ENCODE results near the gene SHISA5.
"Not testable (repeated sequence)": the region's sequence is repeated elsewhere in the genome, so short reads cannot be mapped to it uniquely, and the experiment has no call there.

Gene SHISA5

DNA sequence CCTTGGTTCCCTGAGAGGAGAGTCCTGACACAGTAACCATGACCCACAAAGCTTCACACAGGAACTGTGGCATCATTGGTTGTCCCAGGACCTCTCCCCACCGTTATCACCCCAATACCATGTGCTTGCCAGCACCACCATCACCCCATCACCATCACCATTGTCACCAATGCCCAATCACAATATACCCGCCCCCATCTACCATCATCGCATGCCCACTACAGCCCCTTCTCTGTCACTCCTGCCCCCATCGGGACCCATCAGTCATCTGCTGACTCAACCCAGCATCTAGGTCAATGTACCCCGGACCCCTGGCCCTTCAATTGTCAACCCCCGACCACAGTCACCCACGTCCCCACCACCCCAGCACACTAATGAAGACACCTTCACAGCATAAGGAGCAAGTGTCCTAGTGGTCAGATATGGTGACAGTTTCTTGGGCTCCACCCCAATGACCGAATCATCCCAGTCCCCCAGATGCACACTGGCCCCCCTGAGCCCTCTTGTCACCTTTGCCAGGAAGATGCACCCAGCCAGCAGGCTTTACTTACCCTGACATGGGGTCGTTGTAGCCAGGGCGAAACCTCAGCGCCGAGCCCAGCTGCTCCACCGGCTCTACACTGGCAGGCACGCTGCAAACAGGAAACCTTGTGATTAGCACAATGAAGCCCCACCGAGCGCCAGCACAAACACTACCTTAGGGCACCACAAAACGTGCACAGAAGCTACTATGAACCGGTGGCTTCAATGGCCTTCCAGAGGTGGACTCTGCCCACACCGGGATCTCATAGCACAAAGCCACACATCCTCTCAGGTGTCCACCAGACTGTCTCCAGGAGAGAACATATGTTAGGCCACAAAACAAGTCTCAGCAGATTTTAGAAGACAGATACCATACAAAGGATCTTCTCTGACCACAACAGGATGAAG is 25.1 kb downstream of the SHISA5 start:
- in situ Hi-C loops (cut with MboI; ENCODE audit: low sequenced_read_pairs) = no loop called here

DNA sequence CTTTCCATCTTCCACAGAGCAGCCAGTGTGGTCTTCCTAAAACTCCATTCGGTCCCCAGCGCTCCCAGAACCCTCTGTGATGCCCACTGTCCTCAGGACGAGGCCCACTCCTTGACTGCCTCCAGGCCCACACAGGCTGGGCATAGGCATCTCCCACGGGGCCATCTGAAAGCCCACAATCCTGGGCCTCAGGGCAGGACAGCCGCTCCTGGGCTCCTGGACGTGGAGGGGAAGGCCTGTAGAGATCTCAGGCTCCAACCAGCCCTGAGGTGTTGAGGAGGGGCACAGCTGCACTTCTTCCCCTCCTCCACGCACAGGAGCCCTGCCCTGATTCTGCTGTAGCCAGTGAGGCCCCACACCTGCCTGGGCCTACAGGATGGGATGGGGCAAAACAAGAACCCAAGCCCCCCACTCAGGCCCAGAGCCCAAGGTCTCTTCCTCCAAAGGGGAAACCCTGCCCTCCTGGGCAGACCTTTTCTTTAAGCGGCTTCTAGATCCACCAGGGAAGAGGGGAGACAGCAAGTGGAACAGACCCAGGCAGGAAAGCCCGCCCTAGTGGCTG is 25.9 kb downstream of the SHISA5 start:
- in situ Hi-C loops (cut with MboI; ENCODE audit: low sequenced_read_pairs) = no loop called here

DNA sequence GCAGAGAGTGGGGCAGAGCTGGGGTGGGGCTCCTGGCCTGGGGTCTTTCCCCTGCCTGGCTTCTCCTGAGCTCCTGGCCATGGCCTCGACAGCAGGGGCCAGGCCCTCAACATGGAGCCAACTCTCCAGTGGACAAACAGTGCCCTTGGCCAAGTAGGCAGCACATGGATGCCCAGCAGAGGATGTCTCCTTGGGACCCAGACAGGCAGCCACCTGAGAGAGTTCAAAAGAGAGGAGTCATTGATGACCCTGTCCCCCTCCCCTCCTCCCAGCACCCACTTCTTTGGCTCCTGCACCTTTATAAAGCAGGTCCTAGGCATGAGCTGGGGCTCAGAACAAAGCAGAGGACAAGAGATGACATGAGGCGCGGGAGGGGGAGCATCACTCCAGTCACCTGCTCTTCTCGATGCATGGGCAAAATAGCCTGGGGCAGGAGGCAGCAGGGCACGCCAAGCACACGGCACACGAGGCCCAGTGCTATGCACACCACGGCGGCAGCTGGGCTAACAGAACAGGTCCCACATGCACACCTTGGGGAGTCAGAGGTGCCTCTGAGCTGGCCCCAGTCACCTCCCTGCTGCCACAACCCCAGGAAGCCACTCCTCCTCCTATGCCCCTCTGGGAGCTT is 27.4 kb downstream of the SHISA5 start:
- in situ Hi-C loops (cut with MboI; ENCODE audit: low sequenced_read_pairs) = no loop called here

DNA sequence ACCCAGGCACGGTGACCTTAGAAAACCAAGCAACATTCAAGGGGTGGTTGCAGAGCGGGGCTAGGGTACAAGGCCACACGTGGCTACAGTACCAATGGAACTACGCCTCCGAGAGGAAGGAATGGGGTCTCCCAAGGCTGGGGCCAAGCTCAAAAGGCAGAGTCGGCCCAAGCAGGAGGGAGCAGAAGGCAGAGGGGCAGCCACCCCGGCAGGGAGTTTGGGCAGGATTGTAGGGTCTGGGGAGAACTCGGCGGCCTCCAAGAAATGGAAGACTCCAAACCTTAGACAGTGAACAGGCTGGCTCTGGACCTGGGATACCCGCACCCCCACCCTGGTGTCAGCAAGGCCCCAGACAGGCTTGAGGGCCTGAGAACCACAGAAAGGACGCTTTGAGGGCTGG is 28.8 kb downstream of the SHISA5 start:
- in situ Hi-C loops (cut with MboI; ENCODE audit: low sequenced_read_pairs) = no loop called here

DNA sequence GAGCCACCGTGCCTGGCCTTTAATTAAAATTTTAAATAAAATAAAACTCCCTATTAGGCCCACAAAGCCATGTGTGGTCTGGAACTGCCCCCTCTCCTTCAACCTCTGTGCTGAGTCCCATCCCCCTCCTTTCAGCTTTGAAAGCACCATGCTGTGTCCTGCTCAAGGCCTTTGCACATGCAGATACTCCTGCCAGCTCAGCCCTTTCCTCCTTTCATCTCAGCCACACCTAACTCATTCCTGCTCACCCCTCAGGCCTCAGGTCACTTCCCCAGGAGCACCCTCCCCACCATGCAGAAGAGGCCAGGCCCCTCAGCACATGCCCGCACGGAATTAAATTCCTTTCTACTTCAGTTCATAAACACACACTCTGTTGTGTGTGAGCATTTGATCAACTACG is 29.4 kb downstream of the SHISA5 start:
- in situ Hi-C loops (cut with MboI; ENCODE audit: low sequenced_read_pairs) = no loop called here

DNA sequence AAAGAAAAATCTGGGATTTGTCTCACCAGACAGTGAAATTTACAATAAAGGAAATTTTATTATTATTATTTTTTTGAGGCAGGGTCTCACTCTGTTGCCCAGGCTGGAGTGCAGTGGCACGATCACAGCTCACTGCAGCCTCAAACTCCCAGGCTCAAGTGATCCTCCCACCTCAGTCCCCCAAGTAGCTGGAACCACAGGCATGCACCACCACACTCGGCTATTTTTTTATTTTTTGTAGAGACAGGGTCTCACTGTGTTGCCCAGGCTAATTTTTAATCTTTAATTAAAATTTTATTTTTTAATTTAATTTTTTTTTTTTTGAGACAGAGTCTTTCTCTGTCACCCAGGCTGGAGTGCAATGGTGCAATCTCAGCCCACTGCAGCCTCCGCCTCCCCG is 29.9 kb downstream of the SHISA5 start:
- in situ Hi-C loops (cut with MboI; ENCODE audit: low sequenced_read_pairs) = not testable (repeated sequence)

DNA sequence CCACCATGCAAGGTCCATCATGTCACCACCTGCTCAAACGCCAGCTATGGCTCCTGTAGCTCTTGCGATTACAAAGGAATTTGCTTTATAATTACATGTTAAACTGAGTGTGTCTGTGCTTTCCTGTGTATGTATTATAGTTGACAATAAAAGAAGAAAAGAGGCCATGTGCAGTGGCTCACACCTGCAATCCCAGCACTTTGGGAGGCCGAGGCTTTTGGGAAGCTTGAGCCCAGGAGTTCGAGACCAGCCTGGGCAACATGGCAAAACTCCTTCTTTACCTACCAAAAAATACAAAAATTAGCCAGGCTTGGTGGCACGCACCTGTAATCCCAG is 30.4 kb downstream of the SHISA5 start:
- in situ Hi-C loops (cut with MboI; ENCODE audit: low sequenced_read_pairs) = no loop called here

DNA sequence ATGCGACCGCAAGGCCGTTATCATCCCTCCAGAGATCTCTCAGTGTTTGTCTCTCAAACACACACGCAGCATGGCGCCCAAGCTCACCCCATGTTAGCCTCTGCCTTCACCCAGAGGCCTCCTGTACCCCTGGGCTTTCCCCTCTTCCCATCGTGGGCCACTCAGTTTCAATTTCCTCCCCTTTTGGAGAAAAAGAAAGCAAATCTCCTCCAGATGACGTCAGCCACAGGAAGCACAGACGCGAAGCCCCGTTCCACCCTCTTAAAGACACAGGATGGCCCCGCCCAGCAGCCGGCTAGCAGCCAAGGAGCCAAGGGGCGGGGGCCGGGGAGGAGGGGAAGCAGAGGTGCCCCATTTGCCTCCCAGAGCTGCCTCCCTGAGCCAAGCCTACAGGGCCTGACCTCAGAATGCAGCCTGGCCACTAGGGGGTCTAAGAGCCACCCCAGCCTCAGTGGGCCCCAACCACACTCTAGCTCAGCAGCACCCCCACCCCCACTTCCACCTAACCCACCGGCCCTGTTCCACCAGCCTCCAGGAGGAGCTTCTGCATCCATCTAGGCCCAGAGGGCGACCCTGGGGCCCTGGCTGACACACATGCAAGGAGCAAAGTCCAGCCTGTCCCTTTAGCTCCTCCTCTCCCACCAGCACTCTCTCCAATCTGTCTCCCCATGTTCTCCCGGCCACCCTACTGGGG is 30.9 kb downstream of the SHISA5 start:
- in situ Hi-C loops (cut with MboI; ENCODE audit: low sequenced_read_pairs) = no loop called here

DNA sequence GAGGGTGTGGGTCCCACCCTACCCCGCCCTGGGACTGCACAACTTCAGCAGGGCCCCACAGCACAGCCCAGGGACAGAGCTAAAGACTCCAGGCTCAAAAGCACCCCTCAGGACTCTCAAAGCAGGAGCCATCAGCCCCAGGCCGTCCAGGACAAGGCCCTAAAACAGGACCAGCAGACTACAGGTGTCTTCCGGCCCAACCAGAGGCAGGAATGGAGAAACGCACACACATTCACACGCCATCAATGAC is 31.4 kb downstream of the SHISA5 start:
- in situ Hi-C loops (cut with MboI; ENCODE audit: low sequenced_read_pairs) = no loop called here

DNA sequence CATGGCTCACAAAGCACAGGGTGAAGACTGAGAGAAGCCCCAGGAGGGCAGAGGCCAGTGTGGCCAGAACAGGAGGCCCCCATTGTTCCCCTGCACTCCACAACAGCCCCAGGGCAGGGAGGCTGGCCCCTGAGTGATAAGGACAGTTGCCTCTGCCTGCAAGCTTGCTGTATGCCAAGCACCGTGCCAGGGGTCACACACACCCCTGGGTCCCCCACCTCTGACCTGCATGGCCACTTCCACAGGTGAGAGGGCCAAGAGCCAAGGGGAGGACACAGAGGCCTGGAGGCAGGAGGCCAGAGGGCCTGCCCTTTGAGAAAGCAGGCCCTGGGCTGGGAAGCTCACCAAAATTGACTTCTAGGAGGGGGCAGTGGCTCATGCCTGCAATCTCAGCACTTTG is 33.7 kb downstream of the SHISA5 start:
- in situ Hi-C loops (cut with MboI; ENCODE audit: low sequenced_read_pairs) = no loop called here

DNA sequence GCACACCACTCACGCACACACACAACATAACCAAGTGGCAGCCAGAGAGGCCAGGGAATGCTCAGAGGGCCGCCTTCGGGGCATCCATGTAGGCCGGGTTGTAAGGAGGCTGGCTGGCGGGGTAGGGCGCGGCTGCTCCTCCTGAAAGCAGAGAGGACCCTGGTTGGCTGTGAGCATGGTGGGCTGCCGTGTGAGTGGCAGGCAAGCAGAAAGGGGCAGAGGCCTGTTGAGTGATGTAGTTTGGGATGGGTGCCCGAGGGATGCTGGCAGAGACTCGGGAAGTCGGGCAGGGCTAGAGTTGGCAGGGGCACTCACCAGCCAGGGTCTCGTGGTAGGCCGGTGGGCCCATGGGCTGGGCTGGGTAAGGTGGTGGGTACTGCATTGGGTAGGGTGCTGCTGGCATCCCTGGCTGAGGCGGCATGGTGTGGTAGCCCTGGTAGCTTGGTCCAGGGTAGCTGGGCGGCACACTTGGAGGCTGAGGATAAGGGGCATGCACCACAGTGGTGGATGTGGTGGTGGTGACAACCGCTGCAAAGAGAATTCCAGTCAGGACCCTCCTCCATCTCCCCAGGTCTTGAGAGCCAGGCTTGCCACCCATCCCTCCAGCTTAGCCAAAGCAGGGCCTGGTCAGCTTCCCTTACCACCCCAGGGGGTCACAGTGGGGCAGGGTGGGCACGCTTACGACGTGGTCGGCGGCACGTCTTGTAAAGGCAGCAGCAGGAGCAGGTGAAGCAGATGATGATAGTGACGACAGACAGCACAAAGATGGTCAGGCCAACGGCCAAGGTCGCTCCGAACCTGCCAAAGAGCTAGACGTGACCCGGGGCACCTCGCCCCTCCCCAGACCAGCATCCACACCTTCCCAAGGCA is 34.7 kb downstream of the SHISA5 start:
- in situ Hi-C loops (cut with MboI; ENCODE audit: low sequenced_read_pairs) = no loop called here

DNA sequence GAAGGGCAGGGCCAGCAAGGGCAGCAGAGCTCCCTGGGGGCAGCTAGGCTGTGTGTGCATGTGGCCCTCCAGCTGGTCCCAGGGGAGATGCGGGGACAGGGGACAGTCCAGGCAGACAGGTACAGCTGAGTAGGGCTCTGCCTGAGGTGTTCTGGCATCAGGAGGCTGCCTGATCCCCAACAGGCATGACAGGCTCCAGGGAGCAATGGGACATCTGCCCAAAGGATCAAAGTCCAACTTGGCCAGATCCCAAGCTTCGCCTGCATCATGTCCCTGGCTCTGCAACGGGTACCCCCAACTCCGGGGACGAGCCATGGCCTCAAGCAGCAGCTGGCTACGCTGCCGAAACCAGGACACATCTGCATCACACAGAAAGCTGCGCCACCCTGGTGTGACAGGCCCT is 35.6 kb downstream of the SHISA5 start:
- in situ Hi-C loops (cut with MboI; ENCODE audit: low sequenced_read_pairs) = no loop called here

DNA sequence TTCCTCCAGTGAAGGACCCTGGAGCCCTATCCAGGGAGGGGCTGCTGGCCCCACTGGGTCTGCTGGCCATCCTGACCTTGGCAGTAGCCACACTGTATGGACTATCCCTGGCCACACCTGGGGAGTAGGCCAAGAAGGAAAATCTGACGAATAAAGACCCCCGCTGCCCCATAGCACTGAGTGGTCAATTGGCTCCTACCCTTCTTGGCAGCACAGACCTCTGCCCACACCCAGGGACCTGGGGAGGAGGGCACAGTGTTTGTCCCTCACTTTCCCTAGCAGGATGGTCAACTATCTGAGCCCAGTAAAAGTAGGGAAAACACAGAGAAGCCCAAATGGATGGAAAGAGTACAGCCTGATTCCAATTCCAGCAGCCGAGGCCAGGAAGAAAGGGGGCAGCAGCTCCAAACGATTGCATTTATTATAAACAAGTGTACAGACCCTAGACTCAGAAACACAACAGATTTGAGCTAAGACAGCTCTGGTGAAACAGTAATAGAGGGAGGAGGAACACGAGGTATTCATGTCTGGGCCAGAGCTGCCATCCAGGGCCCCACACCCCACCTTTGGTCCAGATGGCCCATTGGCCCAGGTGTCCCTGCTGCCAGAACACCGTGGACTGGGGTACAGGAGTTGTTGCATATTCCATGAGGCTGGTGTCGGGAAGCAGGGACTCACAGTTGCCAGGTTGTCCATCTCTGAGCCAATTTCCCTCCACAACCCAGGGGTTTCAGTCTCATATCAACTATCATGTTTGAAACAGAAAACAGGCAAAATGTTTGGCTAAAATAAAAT is 36.3 kb downstream of the SHISA5 start:
- in situ Hi-C loops (cut with MboI; ENCODE audit: low sequenced_read_pairs) = no loop called here

DNA sequence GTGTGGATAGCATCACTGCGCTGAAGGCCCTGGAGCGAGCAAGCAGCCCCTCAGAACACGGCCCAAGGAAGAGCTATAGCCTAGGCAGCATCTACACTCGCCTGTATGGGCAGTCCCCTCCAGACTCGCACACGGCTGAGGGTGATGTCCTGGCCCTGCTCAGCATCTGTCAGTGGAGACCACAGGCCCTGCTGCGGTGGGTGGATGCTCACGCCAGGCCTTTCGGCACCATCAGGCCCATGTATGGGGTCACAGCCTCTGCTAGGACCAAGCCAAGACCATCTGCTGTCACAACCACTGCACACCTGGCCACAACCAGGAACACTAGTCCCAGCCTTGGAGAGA is 36.9 kb downstream of the SHISA5 start:
- in situ Hi-C loops (cut with MboI; ENCODE audit: low sequenced_read_pairs) = no loop called here

DNA sequence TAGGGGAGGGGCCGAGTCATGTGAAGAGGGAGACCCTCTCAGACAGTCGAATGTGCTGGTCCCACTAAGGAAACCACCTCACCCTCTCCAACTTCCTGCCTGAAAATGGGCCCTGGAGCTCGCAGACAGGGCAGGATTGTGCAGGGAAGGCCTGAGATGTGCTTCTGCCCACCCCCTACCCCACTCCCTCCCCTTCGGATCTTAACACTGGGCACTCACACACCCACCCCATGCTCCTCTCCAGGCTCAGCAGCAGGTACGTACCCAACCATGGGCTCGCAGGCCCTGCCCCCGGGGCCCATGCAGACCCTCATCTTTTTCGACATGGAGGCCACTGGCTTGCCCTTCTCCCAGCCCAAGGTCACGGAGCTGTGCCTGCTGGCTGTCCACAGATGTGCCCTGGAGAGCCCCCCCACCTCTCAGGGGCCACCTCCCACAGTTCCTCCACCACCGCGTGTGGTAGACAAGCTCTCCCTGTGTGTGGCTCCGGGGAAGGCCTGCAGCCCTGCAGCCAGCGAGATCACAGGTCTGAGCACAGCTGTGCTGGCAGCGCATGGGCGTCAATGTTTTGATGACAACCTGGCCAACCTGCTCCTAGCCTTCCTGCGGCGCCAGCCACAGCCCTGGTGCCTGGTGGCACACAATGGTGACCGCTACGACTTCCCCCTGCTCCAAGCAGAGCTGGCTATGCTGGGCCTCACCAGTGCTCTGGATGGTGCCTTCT is 37.4 kb downstream of the SHISA5 start:
- in situ Hi-C loops (cut with MboI; ENCODE audit: low sequenced_read_pairs) = no loop called here

DNA sequence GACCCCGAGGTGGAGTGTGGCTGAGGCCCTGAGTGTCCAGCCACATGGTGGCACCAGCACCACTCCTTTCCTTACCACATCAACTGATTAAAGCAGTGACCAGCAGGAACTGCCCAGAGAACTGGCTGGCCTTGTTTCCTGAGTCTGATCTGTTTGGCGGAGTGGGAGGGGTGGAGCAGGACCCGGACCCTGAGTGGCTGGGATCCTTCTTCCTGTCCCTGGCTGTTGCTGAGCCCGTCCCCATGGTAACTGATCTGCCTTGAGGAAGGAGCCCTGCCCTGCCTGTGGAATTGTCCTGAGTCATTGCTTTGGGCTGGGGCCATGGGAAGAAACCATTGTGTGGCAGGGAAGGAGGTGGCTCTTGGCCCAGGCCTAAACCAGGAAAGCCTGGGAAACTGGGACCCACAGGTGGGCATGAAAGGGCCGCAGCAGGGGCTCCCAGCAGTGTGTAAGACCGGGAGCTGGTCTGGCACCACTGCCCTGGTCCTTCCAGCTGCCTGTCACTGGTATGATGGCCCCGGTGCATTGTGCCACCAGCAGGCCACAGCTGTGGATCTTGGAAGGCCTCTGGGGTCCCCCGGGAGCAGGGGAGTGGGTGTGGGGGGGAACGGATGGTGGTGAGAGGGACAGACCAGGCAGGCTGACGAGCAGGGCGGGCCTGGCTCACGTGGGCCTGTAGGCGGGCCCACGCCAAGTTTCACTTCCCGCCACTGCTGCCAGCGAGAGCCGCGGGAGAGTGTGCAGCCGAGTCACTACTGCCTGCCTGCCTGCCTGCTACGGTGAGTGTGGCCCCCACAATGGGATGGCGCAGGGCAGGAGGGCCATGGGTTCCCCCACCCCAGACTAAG is 38.2 kb downstream of the SHISA5 start:
- in situ Hi-C loops (cut with MboI; ENCODE audit: low sequenced_read_pairs) = no loop called here

DNA sequence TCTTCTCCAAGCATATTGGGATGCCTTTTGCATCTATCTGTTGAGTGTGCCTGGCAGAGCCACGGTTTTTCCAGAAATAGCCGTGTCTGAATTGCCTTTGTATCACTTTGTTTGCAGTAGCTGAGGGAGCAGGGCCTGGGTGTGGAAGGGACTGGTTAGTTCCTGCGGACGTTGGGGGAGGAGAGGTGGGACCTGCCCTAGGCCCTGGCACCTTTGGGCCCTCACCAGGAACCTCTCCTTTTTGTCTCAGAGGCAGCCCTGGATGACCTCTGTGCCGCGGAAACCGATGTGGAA is 38.8 kb downstream of the SHISA5 start:
- in situ Hi-C loops (cut with MboI; ENCODE audit: low sequenced_read_pairs) = no loop called here

DNA sequence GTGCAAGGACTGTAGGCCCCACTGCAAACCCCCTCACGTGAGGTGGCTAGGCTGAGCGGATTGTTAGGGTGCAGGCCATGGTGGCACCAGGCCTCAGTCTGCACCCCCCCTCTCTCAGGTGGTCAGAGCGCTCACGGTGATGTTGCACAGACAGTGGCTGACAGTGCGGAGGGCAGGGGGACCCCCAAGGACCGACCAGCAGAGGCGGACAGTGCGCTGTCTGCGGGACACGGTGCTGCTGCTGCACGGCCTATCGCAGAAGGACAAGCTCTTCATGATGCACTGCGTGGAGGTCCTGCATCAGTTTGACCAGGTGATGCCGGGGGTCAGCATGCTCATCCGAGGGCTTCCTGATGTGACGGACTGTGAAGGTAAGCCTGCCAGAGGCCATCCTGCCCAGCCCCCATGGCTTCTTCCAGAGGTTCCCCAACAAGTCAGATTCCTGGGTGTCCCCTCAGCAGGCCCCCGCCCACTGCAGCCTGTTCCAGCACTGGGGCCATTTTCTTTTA is 39.2 kb downstream of the SHISA5 start:
- in situ Hi-C loops (cut with MboI; ENCODE audit: low sequenced_read_pairs) = no loop called here

DNA sequence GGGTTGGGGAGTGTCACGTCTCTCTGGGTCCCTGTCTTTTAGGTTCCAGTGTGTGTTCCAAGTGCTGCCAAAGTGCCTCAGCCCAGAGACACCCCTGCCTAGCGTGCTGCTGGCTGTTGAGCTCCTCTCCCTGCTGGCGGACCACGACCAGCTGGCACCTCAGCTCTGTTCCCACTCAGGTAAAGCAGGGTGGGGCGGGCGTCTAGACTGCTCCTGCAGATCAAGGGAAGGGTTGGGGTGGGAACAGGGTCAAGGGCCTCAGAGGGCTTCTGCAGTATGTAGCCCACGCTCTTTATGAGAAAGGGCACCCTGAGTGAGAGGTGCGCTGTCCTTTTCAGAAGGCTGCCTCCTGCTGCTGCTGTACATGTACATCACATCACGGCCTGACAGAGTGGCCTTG is 40.3 kb downstream of the SHISA5 start:
- in situ Hi-C loops (cut with MboI; ENCODE audit: low sequenced_read_pairs) = no loop called here

Measured in HL-60/S4 (cell line).